A549 (cell line): Measurements from ENCODE around the gene EVC.

ENCODE experiments used
- CHD4 ChIP-seq: fragments of 200-600 bp; sonication (generic); IDR thresholded peaks from 2 replicates; pipeline ENCODE4 v1.6.1; 2016; ENCODE audit warnings: antibody characterized with exemption, mild to moderate bottlenecking, borderline replicate concordance
- HMGXB4 ChIP-seq: fragments of 250-450 bp; sonication (Bioruptor Pico); IDR thresholded peaks from 2 replicates; pipeline ENCODE4 v1.5.0; 2021; ENCODE audit warnings: mild to moderate bottlenecking, moderate library complexity, borderline replicate concordance
- PHF8 ChIP-seq: fragments of 200-600 bp; sonication (generic); IDR thresholded peaks from 2 replicates; pipeline ENCODE4 v1.6.1; 2016; ENCODE audit warnings: low read depth, mild to moderate bottlenecking, antibody characterized with exemption, moderate library complexity, borderline replicate concordance
- POLR2A ChIP-seq: IDR thresholded peaks from 2 replicates; pipeline ENCODE4 v1.6.1; 2012; ENCODE audit warnings: mild to moderate bottlenecking, low read length
- TF ChIP-seq, protein P1 (sequence below): fragments of >200 bp; sonication (Bioruptor Twin); formaldehyde crosslinking; IDR thresholded peaks from 3 replicates; pipeline ENCODE4 v1.5.1; 2016
- TF ChIP-seq, protein P2 (sequence below): IDR thresholded peaks from 2 replicates; pipeline ENCODE4 v1.6.1; 2012
- TF ChIP-seq, protein P3 (sequence below): fragments of 250-450 bp; sonication (Bioruptor Pico); IDR thresholded peaks from 2 replicates; pipeline ENCODE4 v1.5.0; 2020; ENCODE audit warnings: low read depth, mild to moderate bottlenecking, moderate library complexity

DNA sequence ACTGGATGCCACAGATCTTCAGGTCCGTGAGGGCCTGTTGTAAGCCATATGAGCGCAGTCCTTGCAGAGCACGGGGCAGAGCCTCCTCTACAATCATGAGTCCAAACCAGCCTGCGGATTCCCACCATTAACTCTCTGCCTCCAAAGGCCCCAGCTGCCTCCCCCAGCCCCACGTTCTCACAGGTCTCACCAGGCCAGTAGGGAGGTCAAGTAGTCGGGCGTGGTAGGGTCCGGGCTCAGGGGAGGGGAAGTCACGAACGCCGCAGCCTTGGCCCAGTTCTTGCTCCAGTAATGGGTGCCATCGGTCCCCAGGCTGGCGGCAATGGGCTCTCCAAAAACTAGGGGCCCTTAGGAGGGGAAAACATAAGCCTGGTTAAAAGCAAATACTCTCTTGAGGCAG lies 128.3 kb downstream of the EVC start:
- TF ChIP-seq PHF8 = no peak
- TF ChIP-seq CHD4 = no peak
- TF ChIP-seq, protein P1, sequence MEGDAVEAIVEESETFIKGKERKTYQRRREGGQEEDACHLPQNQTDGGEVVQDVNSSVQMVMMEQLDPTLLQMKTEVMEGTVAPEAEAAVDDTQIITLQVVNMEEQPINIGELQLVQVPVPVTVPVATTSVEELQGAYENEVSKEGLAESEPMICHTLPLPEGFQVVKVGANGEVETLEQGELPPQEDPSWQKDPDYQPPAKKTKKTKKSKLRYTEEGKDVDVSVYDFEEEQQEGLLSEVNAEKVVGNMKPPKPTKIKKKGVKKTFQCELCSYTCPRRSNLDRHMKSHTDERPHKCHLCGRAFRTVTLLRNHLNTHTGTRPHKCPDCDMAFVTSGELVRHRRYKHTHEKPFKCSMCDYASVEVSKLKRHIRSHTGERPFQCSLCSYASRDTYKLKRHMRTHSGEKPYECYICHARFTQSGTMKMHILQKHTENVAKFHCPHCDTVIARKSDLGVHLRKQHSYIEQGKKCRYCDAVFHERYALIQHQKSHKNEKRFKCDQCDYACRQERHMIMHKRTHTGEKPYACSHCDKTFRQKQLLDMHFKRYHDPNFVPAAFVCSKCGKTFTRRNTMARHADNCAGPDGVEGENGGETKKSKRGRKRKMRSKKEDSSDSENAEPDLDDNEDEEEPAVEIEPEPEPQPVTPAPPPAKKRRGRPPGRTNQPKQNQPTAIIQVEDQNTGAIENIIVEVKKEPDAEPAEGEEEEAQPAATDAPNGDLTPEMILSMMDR = no peak
- TF ChIP-seq, protein P2, sequence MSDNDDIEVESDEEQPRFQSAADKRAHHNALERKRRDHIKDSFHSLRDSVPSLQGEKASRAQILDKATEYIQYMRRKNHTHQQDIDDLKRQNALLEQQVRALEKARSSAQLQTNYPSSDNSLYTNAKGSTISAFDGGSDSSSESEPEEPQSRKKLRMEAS = no peak
- no peak for TF ChIP-seq POLR2A
- no peak for TF ChIP-seq HMGXB4 (CRISPR knock-in tag)
- TF ChIP-seq, protein P3, sequence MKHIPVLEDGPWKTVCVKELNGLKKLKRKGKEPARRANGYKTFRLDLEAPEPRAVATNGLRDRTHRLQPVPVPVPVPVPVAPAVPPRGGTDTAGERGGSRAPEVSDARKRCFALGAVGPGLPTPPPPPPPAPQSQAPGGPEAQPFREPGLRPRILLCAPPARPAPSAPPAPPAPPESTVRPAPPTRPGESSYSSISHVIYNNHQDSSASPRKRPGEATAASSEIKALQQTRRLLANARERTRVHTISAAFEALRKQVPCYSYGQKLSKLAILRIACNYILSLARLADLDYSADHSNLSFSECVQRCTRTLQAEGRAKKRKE (CRISPR knock-in tag) = no peak
